PC-3 (cell line): ENCODE data around the gene FRAT1.

Experiments
- EZH2 ChIP-seq: fragments of 300-600 bp; sonication (generic); IDR thresholded peaks from one replicate; pipeline ENCODE4 v1.6.1; 2017; ENCODE audit warnings: antibody characterized with exemption, mild to moderate bottlenecking, low read length; ENCODE audit not compliant: unreplicated experiment
- EZH2phosphoT487 ChIP-seq: fragments of 300-600 bp; sonication (generic); IDR thresholded peaks from 2 replicates; pipeline ENCODE4 v1.6.1; 2018; ENCODE audit warnings: mild to moderate bottlenecking, antibody characterized with exemption, low read length, borderline replicate concordance
- TF ChIP-seq, protein P1 (sequence below): fragments of 300-600 bp; sonication (generic); conservative IDR thresholded peaks from 2 replicates; pipeline ENCODE4 v1.5.1; 2017; ENCODE audit warnings: antibody characterized with exemption, low read depth, mild to moderate bottlenecking, low read length

- TF ChIP-seq, protein P1, sequence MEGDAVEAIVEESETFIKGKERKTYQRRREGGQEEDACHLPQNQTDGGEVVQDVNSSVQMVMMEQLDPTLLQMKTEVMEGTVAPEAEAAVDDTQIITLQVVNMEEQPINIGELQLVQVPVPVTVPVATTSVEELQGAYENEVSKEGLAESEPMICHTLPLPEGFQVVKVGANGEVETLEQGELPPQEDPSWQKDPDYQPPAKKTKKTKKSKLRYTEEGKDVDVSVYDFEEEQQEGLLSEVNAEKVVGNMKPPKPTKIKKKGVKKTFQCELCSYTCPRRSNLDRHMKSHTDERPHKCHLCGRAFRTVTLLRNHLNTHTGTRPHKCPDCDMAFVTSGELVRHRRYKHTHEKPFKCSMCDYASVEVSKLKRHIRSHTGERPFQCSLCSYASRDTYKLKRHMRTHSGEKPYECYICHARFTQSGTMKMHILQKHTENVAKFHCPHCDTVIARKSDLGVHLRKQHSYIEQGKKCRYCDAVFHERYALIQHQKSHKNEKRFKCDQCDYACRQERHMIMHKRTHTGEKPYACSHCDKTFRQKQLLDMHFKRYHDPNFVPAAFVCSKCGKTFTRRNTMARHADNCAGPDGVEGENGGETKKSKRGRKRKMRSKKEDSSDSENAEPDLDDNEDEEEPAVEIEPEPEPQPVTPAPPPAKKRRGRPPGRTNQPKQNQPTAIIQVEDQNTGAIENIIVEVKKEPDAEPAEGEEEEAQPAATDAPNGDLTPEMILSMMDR: no peak
- TF ChIP-seq EZH2 (no peak), EZH2phosphoT487 (no peak)
These were observed 44.0 kb downstream of the FRAT1 start for GRCh38 chr10:97363071-97363470.
